Suprapubic skin (tissue), 3 donors: Measurements from ENCODE around the gene BRINP3.

Source experiments
- CTCF ChIP-seq, 2 donors: fragments of 200-600 bp in 1 of 2; fragments of 450-650 bp in 1 of 2; sonication (generic) in 1 of 2; IDR thresholded peaks; one replicate each; pipeline ENCODE4 v1.5.1; 2016 to 2019; ENCODE audit warnings: antibody characterized with exemption in 2 of 2, mild to moderate bottlenecking in 1 of 2, moderate library complexity in 1 of 2
- EP300 ChIP-seq: sonication (generic); formaldehyde crosslinking; IDR thresholded peaks from one replicate; pipeline ENCODE4 v1.6.1; 2017; ENCODE audit warnings: antibody characterized with exemption
- POLR2A ChIP-seq, 2 donors: fragments of 450-650 bp; IDR thresholded peaks; one replicate each; pipeline ENCODE4 v1.6.1; 2017; ENCODE audit warnings: antibody characterized with exemption in 2 of 2, mild to moderate bottlenecking in 2 of 2, moderate library complexity in 2 of 2

- no peak for TF ChIP-seq EP300
- TF ChIP-seq CTCF (IDR thresholded peaks at IDR 0.05) = no peak
- TF ChIP-seq POLR2A (IDR thresholded peaks at IDR 0.05) = no peak
These were observed 22.0 kb downstream of the BRINP3 start for GRCh38 chr1:190455631-190456030.
